ENCODE results near the gene EIF2B2.

- no peak for TF ChIP-seq CTCF (IDR thresholded peaks at IDR 0.05; ENCODE audit: insufficient read depth, low read depth, low read length)
- TF ChIP-seq EZH2 (IDR thresholded peaks at IDR 0.05; ENCODE audit: insufficient read depth, low read length): no peak
These were observed 822 bp upstream of the EIF2B2 start for GRCh38 chr14:75001899-75002298.

Data from astrocyte (in vitro differentiated cells and primary cell).